Omental fat pad (tissue), 4 donors: ENCODE data around the gene OR5I1. TPM values are rescaled to one million over a fixed set of nuclear protein-coding genes. Genes with fewer than 3 reads are reported as not detected.

ENCODE experiments used
- ATAC-seq: fragments of 150-250 bp; one replicate; pipeline ENCODE4 v1.9.1; 2016; ENCODE audit warnings: mild to moderate bottlenecking, moderate library complexity; ENCODE audit not compliant: low FRiP score
- DNase-seq: peaks from one replicate; pipeline ENCODE4 v3.0.0-alpha.2; 2019; ENCODE audit warnings: low spot score
- total RNA-seq, 4 donors: library from RNA; depleted of rRNA; stranded (reverse); fragments of >200 nt; gene quantifications; one replicate each; pipeline ENCODE4 v1.1.0, GENCODE V29; 2016
- TF ChIP-seq, protein P1 (sequence below), 3 donors: fragments of 450-650 bp; IDR thresholded peaks; one replicate each; pipeline ENCODE4 v1.5.1; 2016 to 2017; ENCODE audit warnings: antibody characterized with exemption in 3 of 3, mild to moderate bottlenecking in 3 of 3, moderate library complexity in 2 of 3

OR5I1 gene
- not detected for total RNA-seq

DNA sequence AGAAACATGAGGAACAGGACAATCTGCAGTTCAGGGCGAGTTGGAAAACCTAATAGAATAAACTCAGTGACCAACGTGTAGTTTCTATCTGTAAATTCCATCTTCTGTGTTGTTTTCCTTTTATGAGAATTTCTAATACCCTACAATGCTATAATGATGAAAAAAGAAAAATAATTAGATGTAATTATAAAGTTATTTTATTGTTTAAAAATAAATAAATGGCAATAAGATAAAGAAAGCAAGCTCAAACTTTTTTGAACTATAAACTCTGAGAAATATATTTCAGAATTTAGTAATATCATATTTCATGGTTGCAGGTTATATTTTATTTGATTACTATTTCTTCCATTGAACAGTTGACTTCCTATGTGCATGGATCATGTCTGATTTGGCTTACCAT lies at the start of gene OR5I1:
Gene OR5I1 (minus strand): TSS at position 101 of the 400 bp plus-strand sequence. CDS start 0 bp downstream, at position 101.
- DNase-seq (no peak), ATAC-seq (no peak)
- TF ChIP-seq, protein P1, sequence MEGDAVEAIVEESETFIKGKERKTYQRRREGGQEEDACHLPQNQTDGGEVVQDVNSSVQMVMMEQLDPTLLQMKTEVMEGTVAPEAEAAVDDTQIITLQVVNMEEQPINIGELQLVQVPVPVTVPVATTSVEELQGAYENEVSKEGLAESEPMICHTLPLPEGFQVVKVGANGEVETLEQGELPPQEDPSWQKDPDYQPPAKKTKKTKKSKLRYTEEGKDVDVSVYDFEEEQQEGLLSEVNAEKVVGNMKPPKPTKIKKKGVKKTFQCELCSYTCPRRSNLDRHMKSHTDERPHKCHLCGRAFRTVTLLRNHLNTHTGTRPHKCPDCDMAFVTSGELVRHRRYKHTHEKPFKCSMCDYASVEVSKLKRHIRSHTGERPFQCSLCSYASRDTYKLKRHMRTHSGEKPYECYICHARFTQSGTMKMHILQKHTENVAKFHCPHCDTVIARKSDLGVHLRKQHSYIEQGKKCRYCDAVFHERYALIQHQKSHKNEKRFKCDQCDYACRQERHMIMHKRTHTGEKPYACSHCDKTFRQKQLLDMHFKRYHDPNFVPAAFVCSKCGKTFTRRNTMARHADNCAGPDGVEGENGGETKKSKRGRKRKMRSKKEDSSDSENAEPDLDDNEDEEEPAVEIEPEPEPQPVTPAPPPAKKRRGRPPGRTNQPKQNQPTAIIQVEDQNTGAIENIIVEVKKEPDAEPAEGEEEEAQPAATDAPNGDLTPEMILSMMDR (IDR thresholded peaks at IDR 0.05): no peak

DNA sequence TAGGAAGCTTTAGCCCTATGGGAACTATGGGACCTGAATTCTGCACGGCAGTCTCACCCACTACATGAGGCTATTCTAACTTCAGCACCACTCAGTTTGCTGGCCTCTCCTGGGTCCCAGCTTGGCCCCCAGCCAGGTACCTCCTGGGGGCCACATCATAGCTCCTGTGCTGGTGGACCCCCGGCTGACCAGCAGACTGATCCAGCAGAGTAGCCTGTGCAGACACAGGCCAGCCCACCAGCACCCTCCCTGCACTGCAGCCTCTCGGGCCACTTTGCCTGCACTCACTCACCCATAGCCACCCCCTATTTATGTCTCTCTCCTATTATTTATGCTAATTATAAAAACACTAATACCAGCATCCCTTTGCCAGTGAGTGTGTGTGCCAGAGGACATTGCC lies 34.7 kb upstream of the OR5I1 start:
- ATAC-seq (no peak), DNase-seq (no peak)
- TF ChIP-seq, protein P1 (IDR thresholded peaks at IDR 0.05): no peak

GRCh38 chr11:55969845-55970244 lies 33.6 kb upstream of the OR5I1 start, which contains the start of gene OR10AG1:
Gene OR10AG1 (minus strand): TSS chr11:55969945. CDS start chr11:55969907, 38 bp downstream.
- DNase-seq (no peak), ATAC-seq (no peak)
- TF ChIP-seq, protein P1 (IDR thresholded peaks at IDR 0.05): no peak

GRCh38 chr11:55967914-55968313 lies 31.7 kb upstream of the OR5I1 start:
- no peak for DNase-seq
- TF ChIP-seq, protein P1 (IDR thresholded peaks at IDR 0.05): no peak
- ATAC-seq: no peak

DNA sequence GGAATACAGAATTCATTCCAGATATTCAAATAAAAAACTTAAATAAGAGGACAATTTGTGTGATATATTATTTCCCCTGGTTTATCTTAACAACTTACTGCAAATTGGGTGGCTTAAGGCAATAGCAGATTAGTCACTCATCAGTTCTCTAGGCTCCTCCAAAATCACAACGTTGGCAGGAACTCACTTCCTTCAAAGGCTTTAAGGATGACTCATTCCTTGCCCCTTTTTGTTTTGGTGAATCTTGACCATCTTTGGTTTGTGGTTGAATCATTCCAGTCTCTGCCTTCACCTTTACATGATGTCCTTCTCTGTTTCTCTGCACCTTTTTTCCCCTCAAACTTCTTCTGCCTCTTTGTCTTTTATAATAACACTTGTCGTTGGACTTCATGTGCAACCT lies 30.2 kb upstream of the OR5I1 start:
- DNase-seq (no peak), ATAC-seq (no peak)
- TF ChIP-seq, protein P1 (IDR thresholded peaks at IDR 0.05): no peak

DNA sequence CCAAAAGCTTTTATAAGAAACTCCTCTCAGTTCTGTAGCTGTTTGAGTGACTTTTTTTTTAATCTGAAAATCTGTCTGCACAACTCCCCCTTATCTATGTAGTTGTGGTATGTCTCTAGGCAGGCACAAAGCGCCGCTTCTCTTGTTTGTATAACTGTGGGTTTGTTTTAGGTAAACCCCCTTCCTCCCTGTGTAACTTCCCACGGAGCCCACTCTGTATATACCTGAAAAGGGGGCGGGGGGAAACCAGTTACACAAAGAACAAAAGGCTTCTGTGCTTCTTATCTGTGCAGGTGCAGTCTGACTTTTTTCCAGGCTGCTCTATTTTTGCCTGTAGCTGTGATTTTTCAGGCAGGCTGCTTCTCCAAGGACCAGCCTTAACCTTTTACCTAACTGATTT lies 20.3 kb upstream of the OR5I1 start:
- TF ChIP-seq, protein P1 (IDR thresholded peaks at IDR 0.05): no peak
- no peak for ATAC-seq
- DNase-seq: no peak

- DNase-seq (no peak), ATAC-seq (no peak)
- TF ChIP-seq, protein P1 (IDR thresholded peaks at IDR 0.05): no peak
These were observed 13.1 kb upstream of the OR5I1 start for GRCh38 chr11:55949330-55949729.
